HG03025 (cell line): Measurements from ENCODE around the gene MEF2C.

Experiments used
- ATAC-seq: cut with Tn5 transposase; IDR thresholded peaks from one replicate; pipeline ENCODE4 v1.9.1; 2021; ENCODE audit warnings: mild to moderate bottlenecking, moderate library complexity; ENCODE audit not compliant: unreplicated experiment, low FRiP score

The MEF2C gene

DNA sequence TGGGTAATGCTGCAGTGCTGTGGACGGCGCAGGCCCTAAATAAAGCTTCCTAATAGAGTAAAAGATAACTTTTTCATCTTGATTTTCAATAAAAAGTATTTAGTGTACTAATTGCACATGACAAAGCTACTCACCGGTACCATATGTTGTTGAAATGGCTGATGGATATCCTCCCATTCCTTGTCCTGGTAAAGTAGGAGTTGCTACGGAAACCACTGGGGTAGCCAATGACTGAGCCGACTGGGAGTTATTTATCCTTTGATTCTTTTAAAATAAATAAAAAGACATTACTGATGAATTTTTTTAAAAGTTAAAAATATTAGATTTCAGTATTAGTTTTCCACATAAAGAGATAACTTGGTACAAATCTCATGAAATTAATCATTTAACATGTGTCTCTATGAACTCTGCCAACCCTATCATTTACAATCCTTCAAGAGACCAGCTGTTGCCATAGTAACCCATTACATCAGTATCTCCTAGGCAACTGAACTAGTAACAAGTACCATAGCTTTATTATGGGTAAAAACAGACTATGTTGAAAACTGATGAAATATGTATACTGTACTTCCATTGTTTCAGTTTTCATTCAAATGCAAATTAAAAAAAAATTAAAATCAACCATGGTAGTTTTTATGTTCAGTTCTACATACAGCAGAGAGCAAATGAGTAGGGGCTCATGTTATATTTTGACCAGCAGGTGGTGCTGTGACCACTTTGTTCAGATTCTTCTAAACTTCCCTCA lies 153.7 kb downstream of the MEF2C start:
- ATAC-seq: no peak

- ATAC-seq: no peak
Observed at GRCh38 chr5:88727705-88728313, 155.2 kb downstream of the MEF2C start.

GRCh38 chr5:88725454-88725853 lies 157.5 kb downstream of the MEF2C start:
- no peak for ATAC-seq

- no peak for ATAC-seq
Observed at GRCh38 chr5:88724201-88724600, 158.8 kb downstream of the MEF2C start.

- ATAC-seq: no peak
Observed at GRCh38 chr5:88722546-88723073, 160.4 kb downstream of the MEF2C start.

DNA sequence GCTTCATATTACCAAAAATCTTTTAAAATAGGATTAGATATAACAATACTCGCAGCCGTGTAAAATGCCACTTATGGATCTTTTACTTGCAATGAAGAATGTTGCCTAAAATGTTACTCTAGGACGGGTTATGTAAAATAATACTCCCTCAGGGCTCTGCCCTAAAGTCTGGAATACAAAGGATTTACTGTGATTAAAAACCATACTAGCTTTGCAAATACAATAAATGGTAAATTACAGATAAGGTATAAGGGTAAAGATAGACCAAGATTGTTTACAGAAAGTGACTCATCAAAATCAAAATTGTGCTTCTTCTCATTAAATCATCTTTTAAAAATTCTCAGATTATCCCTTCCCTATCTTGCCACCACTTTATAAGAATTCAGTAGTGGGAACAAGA lies 163.6 kb downstream of the MEF2C start:
- no peak for ATAC-seq

DNA sequence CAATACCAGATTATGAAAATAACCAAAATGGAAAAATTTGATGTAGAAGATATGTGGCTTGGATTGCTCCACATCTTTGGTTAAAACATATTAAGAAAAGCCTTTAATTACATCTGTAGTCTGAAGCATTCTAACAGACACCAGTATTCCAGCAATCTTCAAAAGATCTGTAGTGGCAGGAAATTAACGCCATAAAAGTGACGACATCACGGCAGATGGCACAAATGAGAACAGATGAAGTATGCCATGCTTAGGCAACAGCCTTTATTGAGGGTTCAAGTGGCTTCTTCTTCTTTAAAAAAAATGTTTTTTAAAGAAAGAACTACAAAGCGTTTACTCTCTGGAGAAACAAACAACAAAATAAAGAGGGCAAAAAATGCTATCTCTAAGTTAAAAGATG lies 164.2 kb downstream of the MEF2C start:
- no peak for ATAC-seq

DNA sequence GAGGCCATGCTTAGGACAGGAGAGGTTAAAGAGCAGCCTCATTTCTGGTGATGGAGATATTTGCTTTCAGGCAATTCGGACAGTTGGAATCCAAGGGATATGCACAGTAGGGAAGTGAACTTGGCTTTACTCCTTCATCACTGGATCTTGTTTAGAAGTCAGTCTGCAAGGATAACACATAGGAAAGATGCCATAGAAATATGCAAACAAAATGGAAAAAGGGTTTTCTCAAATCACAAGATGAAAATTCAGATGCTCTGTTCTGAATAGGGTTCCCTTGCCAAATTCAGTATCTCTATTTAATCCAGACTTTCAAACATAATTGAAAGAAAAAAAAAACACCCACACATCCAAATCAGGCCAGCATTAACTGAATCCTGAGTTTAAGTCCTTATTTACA lies 166.9 kb downstream of the MEF2C start:
- ATAC-seq: no peak

GRCh38 chr5:88715503-88715902 lies 167.5 kb downstream of the MEF2C start:
- no peak for ATAC-seq

DNA sequence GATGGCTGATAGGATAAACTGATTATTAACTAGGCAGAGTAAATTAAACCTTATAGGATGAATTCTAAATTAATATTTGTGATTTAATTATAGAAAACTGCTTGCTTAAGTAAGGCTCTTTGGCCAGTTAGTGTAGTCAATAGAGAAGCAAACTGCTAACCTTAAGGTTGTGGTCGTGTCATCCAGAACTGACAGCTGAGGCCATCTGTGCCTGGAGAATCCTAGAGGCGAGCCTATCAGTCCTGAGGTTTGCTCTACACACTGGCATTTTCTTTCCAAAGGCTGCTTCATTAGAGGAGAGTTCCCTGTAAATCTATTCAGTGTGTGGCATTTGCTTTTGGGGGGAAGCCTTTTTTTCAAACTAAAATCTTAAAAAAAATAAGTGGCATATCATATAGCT lies 169.2 kb downstream of the MEF2C start:
- no peak for ATAC-seq

- ATAC-seq: no peak
Observed at GRCh38 chr5:88708682-88709398, 174.1 kb downstream of the MEF2C start.

- no peak for ATAC-seq
Observed at GRCh38 chr5:88708021-88708420, 175.0 kb downstream of the MEF2C start.

GRCh38 chr5:88707216-88707965 lies 175.6 kb downstream of the MEF2C start:
- ATAC-seq: no peak

- ATAC-seq: no peak
Observed at GRCh38 chr5:88702332-88702731, 180.7 kb downstream of the MEF2C start.

- ATAC-seq: no peak
Observed at GRCh38 chr5:88700121-88700520, 182.9 kb downstream of the MEF2C start.

DNA sequence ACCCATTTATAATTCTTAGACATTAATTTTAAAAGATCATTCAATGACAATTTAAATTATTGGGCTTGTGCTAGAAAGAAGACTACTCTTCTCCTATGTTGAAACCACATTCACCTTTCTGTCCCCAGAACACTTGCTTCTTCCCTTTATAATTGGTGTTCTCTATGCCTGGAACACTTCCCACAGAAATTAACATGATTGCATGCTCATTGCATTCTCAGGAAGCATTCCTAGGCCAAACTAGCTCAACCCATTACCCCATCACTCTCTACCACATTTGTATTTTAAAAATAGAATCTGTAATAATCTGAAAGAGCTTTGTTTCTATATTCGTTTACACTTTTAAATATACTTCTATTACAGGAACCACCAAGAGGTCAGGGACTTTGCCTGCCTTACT lies 184.7 kb downstream of the MEF2C start:
- ATAC-seq: no peak

DNA sequence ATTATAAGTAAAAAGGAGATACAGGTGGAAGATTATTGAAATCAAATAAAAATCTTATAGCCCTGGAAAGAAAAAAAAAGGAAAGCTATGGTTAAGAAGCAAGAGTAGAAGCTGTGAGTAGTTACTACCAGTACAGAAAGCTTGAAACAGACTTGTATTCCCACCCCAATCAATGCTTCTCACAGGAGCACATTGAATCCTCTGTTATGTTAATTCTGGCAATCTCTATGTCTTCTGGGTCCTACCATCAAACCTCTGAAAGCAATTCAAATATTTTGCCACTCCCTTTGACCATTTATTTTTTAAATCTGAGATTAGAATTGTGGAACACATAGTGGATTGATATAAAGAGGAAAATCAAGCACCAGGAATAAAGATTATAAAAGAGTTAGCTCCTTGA lies 186.5 kb downstream of the MEF2C start:
- ATAC-seq: no peak

- no peak for ATAC-seq
Observed at GRCh38 chr5:88695931-88696330, 187.1 kb downstream of the MEF2C start.

DNA sequence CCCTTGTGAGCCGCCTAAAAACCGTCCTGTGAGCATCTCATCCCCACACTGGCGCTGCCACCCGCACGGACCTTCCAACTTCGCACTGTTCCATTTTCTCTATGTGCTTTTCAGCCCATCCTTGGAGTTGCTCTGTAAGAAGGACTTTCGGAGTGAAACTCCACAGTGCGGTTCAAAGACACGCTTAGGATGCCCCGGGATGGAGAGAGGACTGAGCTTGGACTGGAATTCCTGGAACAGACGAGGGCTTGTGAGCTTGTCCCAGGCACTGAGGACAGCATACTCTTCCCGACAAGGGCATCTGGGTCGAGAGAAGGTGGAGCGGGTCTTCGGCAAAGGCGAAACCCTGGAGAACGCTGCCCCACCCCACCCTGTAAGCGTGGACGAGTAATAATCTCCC lies 187.8 kb downstream of the MEF2C start:
- no peak for ATAC-seq

GRCh38 chr5:88694023-88694679 lies 188.8 kb downstream of the MEF2C start:
- no peak for ATAC-seq
